Panc1 (cell line): Measurements from ENCODE around the gene INIP. TPM values are rescaled to one million over a fixed set of nuclear protein-coding genes. Genes with fewer than 3 reads are reported as not detected.

Experiments
- ATAC-seq: fragments of 200-7000 bp; cut with Tn5 transposase; 2 replicates; pipeline ENCODE4 v1.9.1; 2020; ENCODE audit warnings: mild to moderate bottlenecking, moderate library complexity
- BruUV-seq: library from RNA; stranded (reverse); fragments of 400-500 nt; replicated peaks from 2 replicates; lab custom pipeline; 2021; lab: Mats Ljungman, UMichigan
- CTCF ChIA-PET: fragments of 300-600 bp; sonication (Branson Sonifier 250); formaldehyde crosslinking; loops from one replicate; lab custom pipeline; 2022; ENCODE audit warnings: antibody characterized with exemption; lab: Charles Lee
- POLR2A ChIA-PET: fragments of 300-600 bp; sonication (Branson Sonifier 250); formaldehyde crosslinking; loops from one replicate; lab custom pipeline; 2022; ENCODE audit warnings: antibody characterized with exemption; lab: Charles Lee
- DNase-seq: peaks from one replicate; pipeline ENCODE4 v3.0.0-alpha.2; 2010; ENCODE audit warnings: low read depth, low spot score
- H3K27ac ChIP-seq: 2 replicates; pipeline ENCODE4 v1.5.1; 2011; ENCODE audit warnings: mild to moderate bottlenecking, low read length, inconsistent platforms
- H3K27me3 ChIP-seq: fragments of 200-500 bp; sonication (Bioruptor generic); 2 replicates; pipeline ENCODE4 v1.6.0; 2014; ENCODE audit warnings: low read length, inconsistent platforms; ENCODE audit not compliant: control insufficient read depth, insufficient read depth
- H3K36me3 ChIP-seq: fragments of 200-500 bp; sonication (Bioruptor generic); 2 replicates; pipeline ENCODE4 v1.5.1; 2014; ENCODE audit warnings: inconsistent platforms, mild to moderate bottlenecking, low read length, moderate library complexity; ENCODE audit not compliant: control insufficient read depth, insufficient read depth
- H3K4me1 ChIP-seq: 2 replicates; pipeline ENCODE4 v1.5.1; 2011; ENCODE audit warnings: inconsistent platforms, mild to moderate bottlenecking, low read length, moderate library complexity; ENCODE audit not compliant: control insufficient read depth, insufficient read depth
- H3K4me3 ChIP-seq, 2 experiments: 2 replicates each; pipeline ENCODE4 v1.5.1; 2011 to 2012; ENCODE audit warnings: low read depth in 2 of 2, low read length in 2 of 2, mild to moderate bottlenecking in 2 of 2, inconsistent platforms in 1 of 2, moderate library complexity in 1 of 2
- H3K9me3 ChIP-seq: fragments of 200-500 bp; sonication (Bioruptor generic); 2 replicates; pipeline ENCODE4 v1.5.1; 2014; ENCODE audit warnings: low read depth, mild to moderate bottlenecking, inconsistent platforms, low read length, moderate library complexity; ENCODE audit not compliant: control insufficient read depth, insufficient read depth
- CTCF ChIP-seq: fragments of 450-650 bp; IDR thresholded peaks from 2 replicates; pipeline ENCODE4 v1.5.1; 2017; ENCODE audit warnings: mild to moderate bottlenecking
- POLR2AphosphoS5 ChIP-seq: IDR thresholded peaks from 2 replicates; pipeline ENCODE4 v1.6.1; 2012; ENCODE audit warnings: mild to moderate bottlenecking, low read depth, low read length, moderate library complexity
- REST ChIP-seq, 2 experiments: IDR thresholded peaks; 2 replicates each; pipeline ENCODE4 v1.6.1; 2011 to 2012; ENCODE audit warnings: low read depth in 2 of 2, control low read depth in 1 of 2, low read length in 1 of 2, mild to moderate bottlenecking in 1 of 2, moderate library complexity in 1 of 2; ENCODE audit not compliant: insufficient read depth in 1 of 2
- SIN3A ChIP-seq: IDR thresholded peaks from 2 replicates; pipeline ENCODE4 v1.6.1; 2012; ENCODE audit warnings: low read depth, mild to moderate bottlenecking, low read length, moderate library complexity, borderline replicate concordance; ENCODE audit not compliant: insufficient read depth
- TCF7L2 ChIP-seq: IDR thresholded peaks from 2 replicates; pipeline ENCODE4 v1.6.1; 2011; ENCODE audit warnings: mild to moderate bottlenecking, low read depth, low read length, inconsistent platforms
- in situ Hi-C: cut with HindIII; loops from 2 replicates; pipeline ENCODE4 v1.10.0; 2016; ENCODE audit warnings: low sequenced_read_pairs, low pct_unique_long_range_greater_than_20kb
- intact Hi-C: fragments of 100-400 bp; cut with micrococcal nuclease; formaldehyde crosslinking; loops from one replicate; pipeline ENCODE4 v1.10.0; 2022; ENCODE audit not compliant: unreplicated experiment
- total RNA-seq: library from RNA; stranded (reverse); gene quantifications from one replicate; pipeline ENCODE4 v1.2.1, GENCODE V29; 2021; ENCODE audit not compliant: unreplicated experiment

The INIP gene
- total RNA-seq, 1 experiment from 2014 or later, result 20.0 TPM

- Histone ChIP-seq H3K4me1 (no peaks in the 10 kb centered on the region), H3K27ac (no peak overlapping the region), H3K4me3 (no peak overlapping the region), H3K27me3 (no peaks in the 10 kb centered on the region), H3K36me3 (no peaks in the 10 kb centered on the region; the same call in 1 of the 2 replicates), H3K9me3 (no peaks in the 10 kb centered on the region)
- in situ Hi-C loops, result no loop called here
- intact Hi-C loops, result no loop called here
- ChIA-PET POLR2A (no interaction called here), CTCF (interaction anchor here (0.6 kb wide), 1 partner anchor 97 kb away, joined by 3 read pairs; no protein-coding TSS in a partner anchor)
- ATAC-seq (no peak), DNase-seq (no peak)
- no TSS peak for BruUV-seq
- TF ChIP-seq REST (IDR thresholded peaks at IDR 0.05; ENCODE audit: insufficient read depth in 1 of 2, low read depth in 2 of 2, low read length in 1 of 2) (no peak), POLR2AphosphoS5 (no peak), SIN3A (no peak), CTCF (no peak; the same call in 1 of the 2 replicates)
Measured at GRCh38 chr9:112665347-112665746, 52.6 kb downstream of the INIP start.

GRCh38 chr9:112664531-112664930, 53.4 kb downstream of the INIP start:
- TF ChIP-seq POLR2AphosphoS5, result no peak
- TF ChIP-seq REST (IDR thresholded peaks at IDR 0.05; ENCODE audit: insufficient read depth in 1 of 2, low read depth in 2 of 2, low read length in 1 of 2), result no peak
- TF ChIP-seq SIN3A, result no peak
- no peak for TF ChIP-seq CTCF
- no peak for TF ChIP-seq TCF7L2
- H3K27me3 ChIP-seq, result no peaks in the 10 kb centered on the region
- ChIA-PET POLR2A (no interaction called here), CTCF (interaction anchor here (0.6 kb wide), 1 partner anchor 96 kb away, joined by 3 read pairs; no protein-coding TSS in a partner anchor)
- DNase-seq (no peak), ATAC-seq (no peak)
- H3K36me3 ChIP-seq, result no peaks in the 10 kb centered on the region; the same call in 1 of the 2 replicates
- H3K4me1 ChIP-seq, result no peaks in the 10 kb centered on the region
- H3K4me3 ChIP-seq, result no peak overlapping the region
- intact Hi-C loops, result no loop called here
- no peak overlapping the region for H3K27ac ChIP-seq
- no TSS peak for BruUV-seq
- H3K9me3 ChIP-seq, result no peaks in the 10 kb centered on the region
- in situ Hi-C loops, result no loop called here
